Psoas muscle (tissue), 8 donors: ENCODE data around the gene PTGDS. TPM values are rescaled to one million over a fixed set of nuclear protein-coding genes. Genes with fewer than 3 reads are reported as not detected.

Experiments
- ATAC-seq, 4 donors: fragments of 200-7000 bp; cut with Tn5 transposase; one replicate each; pipeline ENCODE4 v1.9.1; 2020; ENCODE audit warnings: moderate library complexity in 3 of 4, mild to moderate bottlenecking in 2 of 4
- DNase-seq, 2 donors: peaks; one replicate each; pipeline ENCODE4 v3.0.0-alpha.2; 2020
- H3K27ac ChIP-seq: fragments of 200-600 bp; one replicate; pipeline ENCODE4 v1.8.0; 2022
- H3K27me3 ChIP-seq, 3 donors: fragments of 200-600 bp in 1 of 3; one replicate each; pipeline versions ENCODE4 v1.6.1 to v1.8.0; 2013 to 2022; ENCODE audit warnings: low read length in 2 of 3, mild to moderate bottlenecking in 2 of 3, moderate library complexity in 1 of 3; ENCODE audit not compliant: insufficient read depth in 3 of 3
- H3K36me3 ChIP-seq, 2 donors: fragments of 200-600 bp in 1 of 2; one replicate each; pipeline versions ENCODE4 v1.6.1 to v1.8.0; 2013 to 2022; ENCODE audit warnings: low read depth in 1 of 2, mild to moderate bottlenecking in 1 of 2, moderate library complexity in 1 of 2; ENCODE audit not compliant: insufficient read depth in 1 of 2
- H3K4me1 ChIP-seq: fragments of 200-600 bp; one replicate; pipeline ENCODE4 v1.8.0; 2022
- H3K4me3 ChIP-seq: fragments of 200-600 bp; one replicate; pipeline ENCODE4 v1.8.0; 2022; ENCODE audit warnings: mild to moderate bottlenecking
- H3K9me3 ChIP-seq: fragments of 200-600 bp; one replicate; pipeline ENCODE4 v1.8.0; 2022
- WGBS, 3 donors: extraction: QIAGEN DNeasy Blood & Tissue Kit; methylation state at CpG; one replicate each; pipeline versions ENCODE4 v1.1.6 to v1.1.7; 2013; 5-methylcytosine and 5-hydroxymethylcytosine counted together
- intact Hi-C, 2 donors: fragments of 100-400 bp; cut with DNase I; formaldehyde crosslinking; loops; one replicate each; pipeline versions ENCODE4 v1.11.0 to v1.14.2; 2022
- polyA plus RNA-seq, 3 donors: library from polyadenylated mRNA; stranded (reverse); fragments of 200-250 nt; gene quantifications; one replicate each; pipeline ENCODE4 v1.2.3, GENCODE V29; 2013
- total RNA-seq, 4 donors: library from RNA; stranded (reverse); fragmentation: NEBNext Ultra II Directional in 2 of 4; extraction: Animal tissue kit (Norgen Biotek cat#: 25700) in 2 of 4; gene quantifications; one replicate each; pipeline versions ENCODE4 v1.2.1 to v1.2.4, GENCODE V29; 2021 to 2023
- TF ChIP-seq, protein P1 (sequence below): fragments of 200-600 bp; IDR thresholded peaks from one replicate; pipeline ENCODE4 v1.8.0; 2022; ENCODE audit warnings: antibody characterized with exemption
- donor health status: healthy with polysubstance abuse.
- donor health status: DM: no; HTN: no; CAD: no; lungs with moderate emphysema.
- donor health status: Bipolar disorder and iron deficiency.
- donor health status: healthy.
- donor health status: DM: yes; HTN: yes; CAD: no.
- donor health status: DM: no; HTN: no; CAD: no.
- donor health status: DM: no; HTN: no; CAD: no.
- donor health status: DM: yes; HTN: yes; CAD: no.

Gene PTGDS
- total and polyA plus RNA-seq, 7 donors, result 23.3 to 130 (median 37.9) TPM

- no peak overlapping the region for H3K27ac ChIP-seq
- no peaks in the 10 kb centered on the region for H3K9me3 ChIP-seq
- TF ChIP-seq, protein P1, sequence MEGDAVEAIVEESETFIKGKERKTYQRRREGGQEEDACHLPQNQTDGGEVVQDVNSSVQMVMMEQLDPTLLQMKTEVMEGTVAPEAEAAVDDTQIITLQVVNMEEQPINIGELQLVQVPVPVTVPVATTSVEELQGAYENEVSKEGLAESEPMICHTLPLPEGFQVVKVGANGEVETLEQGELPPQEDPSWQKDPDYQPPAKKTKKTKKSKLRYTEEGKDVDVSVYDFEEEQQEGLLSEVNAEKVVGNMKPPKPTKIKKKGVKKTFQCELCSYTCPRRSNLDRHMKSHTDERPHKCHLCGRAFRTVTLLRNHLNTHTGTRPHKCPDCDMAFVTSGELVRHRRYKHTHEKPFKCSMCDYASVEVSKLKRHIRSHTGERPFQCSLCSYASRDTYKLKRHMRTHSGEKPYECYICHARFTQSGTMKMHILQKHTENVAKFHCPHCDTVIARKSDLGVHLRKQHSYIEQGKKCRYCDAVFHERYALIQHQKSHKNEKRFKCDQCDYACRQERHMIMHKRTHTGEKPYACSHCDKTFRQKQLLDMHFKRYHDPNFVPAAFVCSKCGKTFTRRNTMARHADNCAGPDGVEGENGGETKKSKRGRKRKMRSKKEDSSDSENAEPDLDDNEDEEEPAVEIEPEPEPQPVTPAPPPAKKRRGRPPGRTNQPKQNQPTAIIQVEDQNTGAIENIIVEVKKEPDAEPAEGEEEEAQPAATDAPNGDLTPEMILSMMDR, result no peak
- H3K4me1 ChIP-seq, result peaks cover 10% of the 10 kb centered on the region
- H3K36me3 ChIP-seq, result peaks cover 0 to 11% of the 10 kb centered on the region in 2 donors
- DNase-seq (no peak), ATAC-seq (no peak)
- intact Hi-C loops, result no loop called here
- peaks cover 0 to 19% (median 17%) of the 10 kb centered on the region in 3 donors for H3K27me3 ChIP-seq
- WGBS, 3 donors, result 76 to 83% (median 78%) methylated on average over 10 of the region's 10 CpGs
- no peak overlapping the region for H3K4me3 ChIP-seq
Observed at GRCh38 chr9:136997371-136997770, 20.1 kb downstream of the PTGDS start.

GRCh38 chr9:136997830-136998234 lies 20.5 kb downstream of the PTGDS start:
- TF ChIP-seq, protein P1, result no peak
- DNase-seq, result no peak
- Histone ChIP-seq H3K27ac (no peak overlapping the region), H3K9me3 (no peaks in the 10 kb centered on the region), H3K36me3 (peaks cover 0 to 11% of the 10 kb centered on the region in 2 donors), H3K4me3 (no peak overlapping the region), H3K4me1 (peaks cover 7% of the 10 kb centered on the region), H3K27me3 (peaks cover 0 to 19% (median 17%) of the 10 kb centered on the region in 3 donors)
- 59 to 66% (median 65%) methylated on average over 18 of the region's 18 CpGs for WGBS, 3 donors
- intact Hi-C loops, result no loop called here
- no peak for ATAC-seq

- Histone ChIP-seq H3K27ac (no peak overlapping the region), H3K36me3 (no peaks in the 10 kb centered on the region), H3K4me1 (no peaks in the 10 kb centered on the region), H3K27me3 (peaks cover 0 to 14% (median 11%) of the 10 kb centered on the region in 3 donors), H3K9me3 (no peaks in the 10 kb centered on the region), H3K4me3 (no peak overlapping the region)
- DNase-seq, result no peak
- TF ChIP-seq, protein P1, result no peak
- 65 to 72% (median 68%) methylated on average over 10 of the region's 10 CpGs for WGBS, 3 donors
- intact Hi-C loops, result no loop called here
- no peak for ATAC-seq
Observed at GRCh38 chr9:137000177-137000930, 23.1 kb downstream of the PTGDS start.

GRCh38 chr9:137001857-137002645 lies 24.7 kb downstream of the PTGDS start:
- Histone ChIP-seq H3K9me3 (no peaks in the 10 kb centered on the region), H3K27me3 (no peaks in the 10 kb centered on the region), H3K27ac (no peak overlapping the region), H3K4me1 (no peaks in the 10 kb centered on the region), H3K36me3 (no peaks in the 10 kb centered on the region), H3K4me3 (no peak overlapping the region)
- intact Hi-C loops, result no loop called here
- TF ChIP-seq, protein P1, result no peak
- WGBS, 3 donors, result 76 to 81% (median 79%) methylated on average over 19 to 20 of the region's 20 CpGs
- DNase-seq (no peak), ATAC-seq (no peak)
